Astrocyte (in vitro differentiated cells and primary cell): ENCODE measurements around the gene NGFR.

Experiments used
- EZH2 ChIP-seq: IDR thresholded peaks from 2 replicates; pipeline ENCODE4 v1.6.1; 2012; ENCODE audit warnings: mild to moderate bottlenecking, low read length, inconsistent platforms; ENCODE audit not compliant: insufficient read depth
- TF ChIP-seq, protein P1 (sequence below): IDR thresholded peaks from 2 replicates; pipeline ENCODE4 v1.5.1; 2011; ENCODE audit warnings: low read depth, mild to moderate bottlenecking, inconsistent platforms, low read length, moderate library complexity; ENCODE audit not compliant: insufficient read depth

DNA sequence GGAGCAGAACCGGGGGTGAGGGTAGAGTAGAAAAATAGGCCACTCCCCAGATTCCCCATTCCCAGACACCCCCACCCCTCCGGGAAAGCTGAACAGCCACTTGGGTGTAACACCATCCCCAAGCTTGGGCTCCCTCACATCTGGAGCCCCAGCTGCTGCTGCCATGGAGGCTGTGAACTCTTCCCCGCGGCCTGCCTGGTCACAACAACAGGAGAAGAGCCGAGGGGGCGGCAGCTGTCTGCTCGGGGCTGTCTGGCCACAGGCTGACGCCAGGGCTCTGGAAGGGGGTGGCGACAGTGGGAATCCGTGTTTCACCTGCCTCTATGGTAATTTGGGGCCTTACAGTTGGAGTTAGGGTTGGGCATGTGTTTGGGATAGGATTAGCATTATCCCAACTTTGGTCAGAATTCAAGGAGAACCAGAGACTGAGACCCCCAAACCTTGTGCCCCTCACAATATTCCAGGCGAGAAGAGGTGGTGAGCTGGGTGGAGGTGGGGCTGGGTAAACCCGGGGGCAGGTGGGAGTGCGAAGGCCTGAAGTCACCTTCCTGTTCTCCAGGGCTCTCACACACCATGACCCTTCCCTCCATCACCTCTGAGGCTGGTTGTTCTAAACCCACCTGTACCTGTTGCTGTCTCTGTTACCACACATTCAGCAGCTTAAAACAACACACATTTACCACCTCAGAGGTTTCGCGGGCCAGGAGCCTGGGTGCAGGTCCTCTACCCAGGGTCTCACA is 50.9 kb downstream of the NGFR start:
- TF ChIP-seq, protein P1, sequence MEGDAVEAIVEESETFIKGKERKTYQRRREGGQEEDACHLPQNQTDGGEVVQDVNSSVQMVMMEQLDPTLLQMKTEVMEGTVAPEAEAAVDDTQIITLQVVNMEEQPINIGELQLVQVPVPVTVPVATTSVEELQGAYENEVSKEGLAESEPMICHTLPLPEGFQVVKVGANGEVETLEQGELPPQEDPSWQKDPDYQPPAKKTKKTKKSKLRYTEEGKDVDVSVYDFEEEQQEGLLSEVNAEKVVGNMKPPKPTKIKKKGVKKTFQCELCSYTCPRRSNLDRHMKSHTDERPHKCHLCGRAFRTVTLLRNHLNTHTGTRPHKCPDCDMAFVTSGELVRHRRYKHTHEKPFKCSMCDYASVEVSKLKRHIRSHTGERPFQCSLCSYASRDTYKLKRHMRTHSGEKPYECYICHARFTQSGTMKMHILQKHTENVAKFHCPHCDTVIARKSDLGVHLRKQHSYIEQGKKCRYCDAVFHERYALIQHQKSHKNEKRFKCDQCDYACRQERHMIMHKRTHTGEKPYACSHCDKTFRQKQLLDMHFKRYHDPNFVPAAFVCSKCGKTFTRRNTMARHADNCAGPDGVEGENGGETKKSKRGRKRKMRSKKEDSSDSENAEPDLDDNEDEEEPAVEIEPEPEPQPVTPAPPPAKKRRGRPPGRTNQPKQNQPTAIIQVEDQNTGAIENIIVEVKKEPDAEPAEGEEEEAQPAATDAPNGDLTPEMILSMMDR, result no peak
- TF ChIP-seq EZH2, result no peak
